GM19238 (cell line): Measurements from ENCODE around the gene CEP19.

Source experiments
- DNase-seq: peaks from one replicate; pipeline ENCODE4 v3.0.0; 2011; ENCODE audit warnings: low spot score; ENCODE audit not compliant: insufficient read length

Gene CEP19

GRCh38 chr3:196666001-196666867 is 45.8 kb downstream of the CEP19 start:
- no peak for DNase-seq

GRCh38 chr3:196662711-196663571 is 49.1 kb downstream of the CEP19 start:
- no peak for DNase-seq

- no peak for DNase-seq
These were observed 50.0 kb downstream of the CEP19 start for GRCh38 chr3:196662033-196662432.

- no peak for DNase-seq
These were observed 50.6 kb downstream of the CEP19 start for GRCh38 chr3:196661400-196661799.

GRCh38 chr3:196660381-196661166 is 51.5 kb downstream of the CEP19 start:
- DNase-seq = no peak

- DNase-seq = no peak
These were observed 52.1 kb downstream of the CEP19 start for GRCh38 chr3:196659901-196660351.
